ENCODE results near the gene SEMA6B. TPM values are rescaled to one million over a fixed set of nuclear protein-coding genes. Genes with fewer than 3 reads are reported as not detected.
"Not testable (repeated sequence)": the region's sequence is repeated elsewhere in the genome, so short reads cannot be mapped to it uniquely, and the experiment has no call there.

Gene SEMA6B
- total RNA-seq, 1 experiment from 2014 or later, result 0.84 TPM

- peak; percentile 25 for DNase-seq (ENCODE audit: low spot score)
These were observed 16.0 kb upstream of the SEMA6B start for GRCh38 chr19:4575267-4576015.

- DNase-seq (ENCODE audit: low spot score), result no peak
These were observed 14.2 kb upstream of the SEMA6B start for GRCh38 chr19:4573682-4574081.

- DNase-seq (ENCODE audit: low spot score), result no peak
These were observed 11.9 kb upstream of the SEMA6B start for GRCh38 chr19:4571305-4571917.

GRCh38 chr19:4570916-4571304, 11.4 kb upstream of the SEMA6B start:
- no peak for DNase-seq (ENCODE audit: low spot score)

GRCh38 chr19:4570402-4570801, 10.9 kb upstream of the SEMA6B start:
- no peak for DNase-seq (ENCODE audit: low spot score)

GRCh38 chr19:4568886-4569285, 9.4 kb upstream of the SEMA6B start:
- DNase-seq (ENCODE audit: low spot score), result no peak

GRCh38 chr19:4567584-4568071, 8.1 kb upstream of the SEMA6B start:
- peak; percentile 66 for DNase-seq (ENCODE audit: low spot score)

- DNase-seq (ENCODE audit: low spot score), result no peak
These were observed 7.0 kb upstream of the SEMA6B start for GRCh38 chr19:4566402-4567051.

- DNase-seq (ENCODE audit: low spot score), result not testable (repeated sequence)
These were observed 4.1 kb upstream of the SEMA6B start for GRCh38 chr19:4563562-4563961.

GRCh38 chr19:4562085-4562484, 2.6 kb upstream of the SEMA6B start:
- DNase-seq (ENCODE audit: low spot score), result not testable (repeated sequence)

GRCh38 chr19:4557971-4558941, 1.2 kb downstream of the SEMA6B start:
- peak; percentile 46 for DNase-seq (ENCODE audit: low spot score)

- peak; percentile 31 for DNase-seq (ENCODE audit: low spot score)
These were observed 2.1 kb downstream of the SEMA6B start for GRCh38 chr19:4557144-4557970.

GRCh38 chr19:4556597-4557127, 2.8 kb downstream of the SEMA6B start:
- DNase-seq (ENCODE audit: low spot score), result peak; percentile 59

GRCh38 chr19:4555657-4556561, 3.6 kb downstream of the SEMA6B start:
- DNase-seq (ENCODE audit: low spot score), result peak; percentile 74

GRCh38 chr19:4554717-4555116, 4.8 kb downstream of the SEMA6B start:
- DNase-seq (ENCODE audit: low spot score), result no peak

GRCh38 chr19:4553775-4554174, 5.7 kb downstream of the SEMA6B start:
- no peak for DNase-seq (ENCODE audit: low spot score)

- DNase-seq (ENCODE audit: low spot score), result no peak
These were observed 6.3 kb downstream of the SEMA6B start for GRCh38 chr19:4553092-4553695.

- DNase-seq (ENCODE audit: low spot score), result no peak
These were observed 7.0 kb downstream of the SEMA6B start for GRCh38 chr19:4552525-4552819.

- no peak for DNase-seq (ENCODE audit: low spot score)
These were observed 8.9 kb downstream of the SEMA6B start for GRCh38 chr19:4550479-4551050.

Data from HT-29 (cell line).